ENCODE results near the gene DNAAF3. TPM values are rescaled to one million over a fixed set of nuclear protein-coding genes. Genes with fewer than 3 reads are reported as not detected.

The DNAAF3 gene
- total RNA-seq, 1 donor from 2014 or later, result 12.8 TPM

DNA sequence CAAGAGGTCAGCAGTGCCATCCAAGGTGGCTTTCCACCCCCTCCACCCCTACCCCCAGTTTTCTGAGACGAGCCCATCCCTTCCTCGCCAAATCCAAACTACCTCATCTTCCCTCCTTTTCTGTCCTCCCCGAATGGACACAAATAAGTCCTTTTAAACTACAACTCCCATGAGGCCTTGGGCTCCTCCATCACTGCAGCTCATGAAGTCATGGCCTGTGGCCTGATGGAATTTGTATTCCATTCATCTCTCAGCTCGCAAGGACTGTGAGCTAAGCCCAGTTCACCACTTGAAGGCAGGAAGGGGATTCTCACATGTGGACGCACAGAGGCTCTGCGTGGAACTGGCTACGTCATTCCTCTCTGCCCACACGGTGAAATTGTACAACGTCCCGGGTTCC, 30.4 kb upstream of the DNAAF3 start:
- DNase-seq, result no peak

DNA sequence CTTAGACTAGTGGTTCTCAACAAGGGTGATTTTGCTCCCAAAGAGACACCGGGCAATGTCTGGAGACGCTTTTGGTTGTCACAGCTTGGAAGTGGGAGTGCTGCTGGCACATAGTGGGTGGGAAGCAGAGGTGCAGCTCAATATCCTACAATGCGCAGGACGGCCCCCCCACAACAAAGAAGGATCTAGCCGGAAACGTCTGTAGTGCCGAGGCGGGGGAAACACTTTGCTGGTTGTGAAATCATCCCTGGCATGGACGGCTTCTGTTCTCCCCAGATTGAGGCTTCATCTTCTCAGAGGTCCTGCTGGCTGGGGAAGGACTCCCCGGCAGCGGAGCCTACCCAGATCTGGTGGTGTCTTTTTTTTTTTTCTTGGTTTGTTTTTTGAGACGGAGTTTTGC, 27.1 kb upstream of the DNAAF3 start:
- H3K36me3 ChIP-seq, result no peaks in the 10 kb centered on the region

More for the DNA sequence above, 30.4 kb upstream of the DNAAF3 start:
- Histone ChIP-seq H3K36me3 (no peaks in the 10 kb centered on the region), H3K27ac (no peak overlapping the region), H3K9me3 (no peaks in the 10 kb centered on the region), H3K4me1 (no peaks in the 10 kb centered on the region), H3K4me3 (no peak overlapping the region), H3K27me3 (ENCODE audit: low read depth) (peaks cover 14% of the 10 kb centered on the region)
- intact Hi-C loops (cut with DNase I), result no loop called here
- no peak for ATAC-seq
- no peak for TF ChIP-seq CTCF (IDR thresholded peaks at IDR 0.05)

DNA sequence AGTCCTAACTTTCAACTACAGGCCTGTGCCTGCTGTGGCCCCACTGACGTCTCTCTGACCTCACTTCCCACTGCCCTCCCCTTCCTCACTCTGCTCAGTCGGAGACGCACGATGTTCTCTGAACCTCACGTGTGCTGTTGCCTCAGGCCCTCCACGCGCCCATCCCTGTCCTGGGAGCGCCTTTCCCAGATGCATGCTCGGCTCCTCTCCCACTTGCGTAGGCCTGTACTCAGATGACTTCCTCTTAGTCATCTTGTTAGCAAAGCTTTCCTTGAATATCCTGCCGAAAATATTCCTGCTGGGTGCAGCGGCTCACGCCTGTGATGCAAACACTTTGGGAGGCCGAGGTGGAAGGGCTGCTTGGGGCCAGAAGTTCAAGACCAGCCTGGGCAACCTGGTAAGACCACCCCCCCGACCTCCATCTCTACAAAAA, 23.0 kb upstream of the DNAAF3 start:
- no peaks in the 10 kb centered on the region for H3K4me1 ChIP-seq
- ATAC-seq, result peak; percentile 54 to 73
- no peaks in the 10 kb centered on the region for H3K36me3 ChIP-seq
- no peaks in the 10 kb centered on the region for H3K9me3 ChIP-seq
- no peak overlapping the region for H3K4me3 ChIP-seq
- intact Hi-C loops (cut with DNase I), result no loop called here
- H3K27me3 ChIP-seq (ENCODE audit: low read depth), result peaks cover 13% of the 10 kb centered on the region
- DNase-seq, result peak; percentile 65
- TF ChIP-seq CTCF (IDR thresholded peaks at IDR 0.05), result no peak
- H3K27ac ChIP-seq, result no peak overlapping the region

More for the DNA sequence above, 27.1 kb upstream of the DNAAF3 start:
- TF ChIP-seq CTCF (IDR thresholded peaks at IDR 0.05), result no peak
- Histone ChIP-seq H3K27ac (no peak overlapping the region), H3K27me3 (ENCODE audit: low read depth) (peaks cover 15% of the 10 kb centered on the region), H3K4me1 (no peaks in the 10 kb centered on the region), H3K4me3 (no peak overlapping the region), H3K9me3 (no peaks in the 10 kb centered on the region)
- DNase-seq (no peak), ATAC-seq (no peak)
- intact Hi-C loops (cut with DNase I), result no loop called here

DNA sequence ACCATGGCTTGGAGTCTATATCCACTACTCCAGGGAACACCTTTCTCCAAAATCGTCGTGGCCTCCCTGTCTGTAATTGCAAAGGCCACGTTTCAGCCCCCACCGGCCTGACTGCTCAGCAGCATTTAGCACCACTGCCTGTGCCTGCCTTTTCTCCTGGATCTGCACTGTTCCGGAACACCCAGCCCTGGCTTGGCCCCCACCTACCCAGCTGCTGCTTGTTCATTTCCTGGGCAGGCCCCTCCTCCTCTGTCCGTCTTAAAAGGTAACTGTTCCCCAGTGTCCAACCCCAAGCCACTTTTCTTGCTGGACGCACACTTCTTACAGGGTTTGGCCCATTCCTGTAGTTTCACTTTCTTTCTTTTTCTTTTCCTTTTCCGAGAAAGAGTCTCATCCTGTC, 22.2 kb upstream of the DNAAF3 start:
- Histone ChIP-seq H3K9me3 (no peaks in the 10 kb centered on the region), H3K4me3 (no peak overlapping the region), H3K4me1 (no peaks in the 10 kb centered on the region), H3K27ac (no peak overlapping the region), H3K27me3 (ENCODE audit: low read depth) (peaks cover 18% of the 10 kb centered on the region), H3K36me3 (no peaks in the 10 kb centered on the region)
- ATAC-seq (peak in 1 of 2 donors; percentile 41), DNase-seq (no peak)
- no peak for TF ChIP-seq CTCF (IDR thresholded peaks at IDR 0.05)
- intact Hi-C loops (cut with DNase I), result no loop called here

DNA sequence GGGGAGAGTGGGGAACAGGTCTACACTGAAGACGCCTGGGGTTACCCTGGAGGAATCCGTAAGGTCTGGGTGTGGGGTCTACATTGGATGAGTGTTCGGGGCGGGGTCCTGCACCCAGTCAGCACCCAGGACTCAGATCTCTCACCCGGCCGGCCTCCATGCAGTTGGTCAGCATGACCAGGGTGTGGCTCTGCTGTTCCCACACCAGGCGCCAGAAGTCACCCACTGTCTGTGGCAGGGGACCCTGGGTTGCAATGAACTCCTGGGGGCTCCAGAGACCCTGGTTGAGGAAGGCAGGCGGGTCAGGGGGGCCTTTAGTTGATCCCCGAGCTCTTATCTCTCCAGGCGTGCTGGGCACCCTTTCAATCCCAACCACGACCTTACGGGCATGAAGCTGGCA, 19.7 kb upstream of the DNAAF3 start:
- DNase-seq (no peak), ATAC-seq (no peak)
- no peaks in the 10 kb centered on the region for H3K4me1 ChIP-seq
- H3K27me3 ChIP-seq (ENCODE audit: low read depth), result peaks cover 34% of the 10 kb centered on the region
- TF ChIP-seq CTCF (IDR thresholded peaks at IDR 0.05), result no peak
- intact Hi-C loops (cut with DNase I), result no loop called here
- no peaks in the 10 kb centered on the region for H3K36me3 ChIP-seq
- no peaks in the 10 kb centered on the region for H3K9me3 ChIP-seq
- no peak overlapping the region for H3K27ac ChIP-seq
- H3K4me3 ChIP-seq, result no peak overlapping the region

- TF ChIP-seq CTCF (IDR thresholded peaks at IDR 0.05), result no peak
- Histone ChIP-seq H3K27ac (no peak overlapping the region), H3K4me3 (no peak overlapping the region), H3K9me3 (no peaks in the 10 kb centered on the region), H3K4me1 (peaks cover 16% of the 10 kb centered on the region), H3K27me3 (ENCODE audit: low read depth) (peaks cover 72% of the 10 kb centered on the region), H3K36me3 (no peaks in the 10 kb centered on the region)
- intact Hi-C loops (cut with DNase I), result no loop called here
- DNase-seq, result no peak
- no peak for ATAC-seq
Observed at GRCh38 chr19:55181740-55182139, 15.3 kb upstream of the DNAAF3 start.
